ENCODE measurements around the gene CCDC82.

GRCh38 chr11:96341211-96342013 lies 48.3 kb downstream of the CCDC82 start:
- TF ChIP-seq POLR2A (IDR thresholded peaks at IDR 0.05; ENCODE audit: low read depth, low read length), result no peak; the same call in 1 of the 2 replicates
- TF ChIP-seq, protein P1, sequence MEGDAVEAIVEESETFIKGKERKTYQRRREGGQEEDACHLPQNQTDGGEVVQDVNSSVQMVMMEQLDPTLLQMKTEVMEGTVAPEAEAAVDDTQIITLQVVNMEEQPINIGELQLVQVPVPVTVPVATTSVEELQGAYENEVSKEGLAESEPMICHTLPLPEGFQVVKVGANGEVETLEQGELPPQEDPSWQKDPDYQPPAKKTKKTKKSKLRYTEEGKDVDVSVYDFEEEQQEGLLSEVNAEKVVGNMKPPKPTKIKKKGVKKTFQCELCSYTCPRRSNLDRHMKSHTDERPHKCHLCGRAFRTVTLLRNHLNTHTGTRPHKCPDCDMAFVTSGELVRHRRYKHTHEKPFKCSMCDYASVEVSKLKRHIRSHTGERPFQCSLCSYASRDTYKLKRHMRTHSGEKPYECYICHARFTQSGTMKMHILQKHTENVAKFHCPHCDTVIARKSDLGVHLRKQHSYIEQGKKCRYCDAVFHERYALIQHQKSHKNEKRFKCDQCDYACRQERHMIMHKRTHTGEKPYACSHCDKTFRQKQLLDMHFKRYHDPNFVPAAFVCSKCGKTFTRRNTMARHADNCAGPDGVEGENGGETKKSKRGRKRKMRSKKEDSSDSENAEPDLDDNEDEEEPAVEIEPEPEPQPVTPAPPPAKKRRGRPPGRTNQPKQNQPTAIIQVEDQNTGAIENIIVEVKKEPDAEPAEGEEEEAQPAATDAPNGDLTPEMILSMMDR (conservative IDR thresholded peaks at IDR 0.05; ENCODE audit: low read depth, low read length), result peak; percentile 52
- TF ChIP-seq RAD21 (IDR thresholded peaks at IDR 0.05; ENCODE audit: low read length), result peak; percentile 30
- TF ChIP-seq MXI1 (IDR thresholded peaks at IDR 0.05; ENCODE audit: borderline replicate concordance, low read depth, low read length), result no peak
- TF ChIP-seq MAZ (IDR thresholded peaks at IDR 0.05; ENCODE audit: borderline replicate concordance, low read depth, low read length), result peak; percentile 93; the same call in 1 of the 2 replicates
- TF ChIP-seq RCOR1 (IDR thresholded peaks at IDR 0.05; ENCODE audit: insufficient replicate concordance, low read length), result no peak
- no peak for TF ChIP-seq MAFK (IDR thresholded peaks at IDR 0.05; ENCODE audit: low read depth, low read length)
- TF ChIP-seq RFX5 (IDR thresholded peaks at IDR 0.05; ENCODE audit: low read depth, low read length), result no peak
- TF ChIP-seq CEBPB (IDR thresholded peaks at IDR 0.05; ENCODE audit: low read depth, low read length), result no peak
- no peak for TF ChIP-seq CHD1 (IDR thresholded peaks at IDR 0.05; ENCODE audit: low read depth, low read length)
- TF ChIP-seq SMC3 (IDR thresholded peaks at IDR 0.05; ENCODE audit: low read depth, low read length), result peak; percentile 28

Measured in IMR-90 (cell line).